ENCODE results near the gene NEURL1B. TPM values are rescaled to one million over a fixed set of nuclear protein-coding genes. Genes with fewer than 3 reads are reported as not detected.
"Not testable (repeated sequence)": the region's sequence is repeated elsewhere in the genome, so short reads cannot be mapped to it uniquely, and the experiment has no call there.

NEURL1B gene
- total RNA-seq, 3 donors from 2014 or later = 0.03 to 0.13 (median 0.05) TPM

- peaks cover 12% of the 10 kb centered on the region for H3K27me3 Mint-ChIP-seq (ENCODE audit: low read depth)
- H3K4me3 Mint-ChIP-seq; H3K9me3 Mint-ChIP-seq; DNase-seq; H3K36me3 Mint-ChIP-seq (ENCODE audit: insufficient read depth); H3K4me1 Mint-ChIP-seq (ENCODE audit: low read depth); ATAC-seq: not testable (repeated sequence)
Observed at GRCh38 chr5:172601576-172601975, 39.5 kb upstream of the NEURL1B start.

DNA sequence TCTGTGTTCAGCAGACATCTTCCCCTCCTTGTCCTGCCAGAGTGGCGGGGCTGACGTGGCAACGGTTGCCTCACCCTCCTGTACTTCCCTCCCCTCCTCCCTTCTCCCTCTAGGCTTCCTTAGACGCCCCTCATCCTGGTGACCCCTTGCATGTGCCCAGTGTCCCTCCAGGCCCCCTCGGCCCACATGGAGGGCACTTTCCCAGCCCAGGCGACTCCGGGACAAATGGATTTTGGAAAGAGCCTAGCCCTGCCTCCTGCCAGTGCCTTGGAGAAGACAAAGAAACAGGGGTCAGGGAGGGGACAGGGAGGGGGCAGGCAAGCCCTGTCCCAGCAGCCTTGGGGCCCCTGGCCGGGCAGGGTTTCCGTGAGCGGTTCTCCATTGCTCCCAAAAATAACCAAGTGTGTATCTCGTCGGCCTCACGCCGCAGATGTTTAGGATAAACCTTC lies 38.3 kb upstream of the NEURL1B start:
- peaks cover 3% of the 10 kb centered on the region for H3K9me3 Mint-ChIP-seq

GRCh38 chr5:172603251-172603806 lies 37.7 kb upstream of the NEURL1B start:
- Mint-ChIP-seq H3K36me3 (ENCODE audit: insufficient read depth) (no peaks in the 10 kb centered on the region), H3K27me3 (ENCODE audit: low read depth) (peaks cover 23% of the 10 kb centered on the region), H3K4me1 (ENCODE audit: low read depth) (no peaks in the 10 kb centered on the region), H3K9me3 (peaks cover 3% of the 10 kb centered on the region), H3K4me3 (no peak overlapping the region)
- ATAC-seq (no peak), DNase-seq (no peak)

More for the DNA sequence above, 38.3 kb upstream of the NEURL1B start:
- ATAC-seq (no peak), DNase-seq (no peak)
- H3K4me3 Mint-ChIP-seq = no peak overlapping the region
- H3K36me3 Mint-ChIP-seq (ENCODE audit: insufficient read depth) = no peaks in the 10 kb centered on the region
- no peaks in the 10 kb centered on the region for H3K4me1 Mint-ChIP-seq (ENCODE audit: low read depth)
- H3K27me3 Mint-ChIP-seq (ENCODE audit: low read depth) = peaks cover 20% of the 10 kb centered on the region

GRCh38 chr5:172605466-172605865 lies 35.6 kb upstream of the NEURL1B start:
- Mint-ChIP-seq H3K4me3 (no peak overlapping the region), H3K4me1 (ENCODE audit: low read depth) (no peaks in the 10 kb centered on the region), H3K27me3 (ENCODE audit: low read depth) (peaks cover 23% of the 10 kb centered on the region), H3K36me3 (ENCODE audit: insufficient read depth) (no peaks in the 10 kb centered on the region), H3K9me3 (peaks cover 3% of the 10 kb centered on the region)
- no peak for DNase-seq
- ATAC-seq = no peak

DNA sequence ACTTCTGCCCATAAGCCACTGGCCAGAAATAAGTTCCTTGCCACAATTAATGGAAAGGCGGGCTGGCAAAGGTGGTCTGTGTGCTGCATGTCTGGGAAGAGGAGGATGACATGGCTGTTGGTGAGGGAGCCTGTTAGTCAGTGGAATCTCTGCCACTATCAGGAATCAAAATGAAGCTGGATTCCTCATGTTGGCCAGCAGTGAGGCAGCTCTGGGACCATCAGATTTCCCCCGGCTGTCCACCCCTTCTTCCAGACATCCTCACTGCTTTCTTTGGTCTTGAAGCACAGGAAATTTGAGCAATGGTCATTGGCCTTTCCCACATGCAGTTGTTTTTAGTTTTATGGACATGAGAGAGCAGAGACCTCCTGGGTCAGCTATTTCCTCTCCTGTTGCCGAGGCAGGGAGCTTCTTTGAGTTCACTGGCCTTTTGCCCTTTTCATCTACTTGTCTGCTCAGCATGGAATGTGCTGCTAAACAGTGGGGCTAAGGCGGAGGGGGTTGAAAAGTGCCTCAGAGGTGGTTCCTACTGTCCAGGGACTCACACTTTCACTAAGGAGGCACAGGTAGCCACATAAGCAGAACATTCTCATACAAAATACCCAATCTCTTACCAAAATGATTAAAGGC lies 34.8 kb upstream of the NEURL1B start:
- H3K4me1 Mint-ChIP-seq (ENCODE audit: low read depth) = no peaks in the 10 kb centered on the region
- H3K9me3 Mint-ChIP-seq = peaks cover 3% of the 10 kb centered on the region
- peaks cover 24% of the 10 kb centered on the region for H3K27me3 Mint-ChIP-seq (ENCODE audit: low read depth)
- H3K4me3 Mint-ChIP-seq = no peak overlapping the region
- no peak for ATAC-seq
- no peaks in the 10 kb centered on the region for H3K36me3 Mint-ChIP-seq (ENCODE audit: insufficient read depth)
- no peak for DNase-seq

- ATAC-seq (no peak), DNase-seq (no peak)
- H3K36me3 Mint-ChIP-seq (ENCODE audit: insufficient read depth) = no peaks in the 10 kb centered on the region
- H3K4me3 Mint-ChIP-seq = no peak overlapping the region
- H3K9me3 Mint-ChIP-seq = peaks cover 3% of the 10 kb centered on the region
- H3K27me3 Mint-ChIP-seq (ENCODE audit: low read depth) = peaks cover 25% of the 10 kb centered on the region
- H3K4me1 Mint-ChIP-seq (ENCODE audit: low read depth) = no peaks in the 10 kb centered on the region
Observed at GRCh38 chr5:172607213-172607793, 33.8 kb upstream of the NEURL1B start.

DNA sequence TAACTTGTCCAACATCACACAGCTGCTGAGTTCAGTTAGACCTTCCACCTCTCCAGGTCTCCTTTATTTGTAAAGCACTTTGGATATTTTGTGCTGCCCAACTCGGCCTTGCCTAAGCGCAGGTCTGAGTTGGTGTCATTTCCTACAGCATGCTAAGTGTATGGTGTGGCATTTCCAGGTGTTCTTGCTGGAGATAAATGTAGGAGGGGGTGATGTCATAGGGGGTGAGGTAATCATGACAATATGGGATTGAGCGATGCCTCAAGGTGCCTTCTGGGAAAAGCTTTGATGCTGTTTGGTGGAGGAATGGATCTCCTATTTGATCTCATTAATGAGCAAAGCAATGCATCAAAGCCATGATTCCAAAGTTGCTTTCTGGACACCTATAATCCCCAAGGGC lies 32.3 kb upstream of the NEURL1B start:
- no peak for ATAC-seq
- Mint-ChIP-seq H3K4me3 (no peak overlapping the region), H3K9me3 (peaks cover 5% of the 10 kb centered on the region), H3K36me3 (ENCODE audit: insufficient read depth) (no peaks in the 10 kb centered on the region), H3K4me1 (ENCODE audit: low read depth) (no peaks in the 10 kb centered on the region), H3K27me3 (ENCODE audit: low read depth) (peaks cover 27% of the 10 kb centered on the region)
- DNase-seq = no peak

DNA sequence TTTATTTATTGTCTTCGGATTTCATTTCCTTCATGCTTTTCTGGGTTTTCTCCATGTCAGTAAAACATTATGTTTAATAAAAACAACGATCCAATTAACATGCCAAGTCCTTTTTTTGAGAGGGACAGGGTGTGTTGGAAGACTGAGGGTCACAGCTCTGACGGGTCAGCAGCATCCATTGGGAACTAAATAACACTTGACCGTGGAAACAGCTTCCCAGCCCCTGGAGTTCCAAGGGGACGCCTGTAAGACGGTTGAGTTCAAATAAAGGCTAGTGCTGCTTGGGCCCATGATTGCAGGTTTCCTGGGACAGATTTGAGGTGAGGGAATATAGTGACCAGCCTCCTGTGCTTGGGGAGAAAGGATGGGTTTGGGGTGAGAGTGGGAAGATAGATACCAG lies 30.4 kb upstream of the NEURL1B start:
- Mint-ChIP-seq H3K4me1 (ENCODE audit: low read depth) (no peaks in the 10 kb centered on the region), H3K36me3 (ENCODE audit: insufficient read depth) (no peaks in the 10 kb centered on the region), H3K4me3 (no peak overlapping the region), H3K9me3 (peaks cover 14% of the 10 kb centered on the region), H3K27me3 (ENCODE audit: low read depth) (peaks cover 23% of the 10 kb centered on the region)
- DNase-seq (no peak), ATAC-seq (no peak)

GRCh38 chr5:172611913-172612312 lies 29.1 kb upstream of the NEURL1B start:
- no peaks in the 10 kb centered on the region for H3K36me3 Mint-ChIP-seq (ENCODE audit: insufficient read depth)
- peaks cover 11% of the 10 kb centered on the region for H3K9me3 Mint-ChIP-seq
- DNase-seq (no peak), ATAC-seq (no peak)
- H3K4me3 Mint-ChIP-seq = no peak overlapping the region
- H3K27me3 Mint-ChIP-seq (ENCODE audit: low read depth) = peaks cover 17% of the 10 kb centered on the region
- H3K4me1 Mint-ChIP-seq (ENCODE audit: low read depth) = no peaks in the 10 kb centered on the region

- Mint-ChIP-seq H3K4me3 (no peak overlapping the region), H3K4me1 (ENCODE audit: low read depth) (no peaks in the 10 kb centered on the region), H3K27me3 (ENCODE audit: low read depth) (peaks cover 11% of the 10 kb centered on the region), H3K36me3 (ENCODE audit: insufficient read depth) (no peaks in the 10 kb centered on the region), H3K9me3 (peaks cover 11% of the 10 kb centered on the region)
- no peak for DNase-seq
- no peak for ATAC-seq
Observed at GRCh38 chr5:172612771-172613170, 28.3 kb upstream of the NEURL1B start.

DNA sequence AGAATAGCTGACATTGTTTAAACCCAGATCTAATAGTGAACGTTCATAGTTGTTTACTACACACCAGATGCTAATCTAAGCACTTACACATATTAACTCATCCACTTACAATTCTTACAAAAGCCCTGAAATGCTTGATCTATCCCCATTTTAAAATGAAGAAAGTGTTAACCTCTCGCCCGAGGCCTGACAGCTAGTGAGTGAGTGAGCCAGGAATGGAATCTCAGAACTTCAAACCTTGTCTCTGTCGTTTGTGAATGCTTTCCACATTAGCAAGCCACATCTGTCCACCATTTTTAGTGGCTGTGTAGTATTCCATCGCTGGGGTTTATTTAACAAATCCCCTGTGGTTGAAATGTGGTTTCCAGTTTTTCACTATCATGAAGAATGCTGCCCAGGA lies 24.9 kb upstream of the NEURL1B start:
- DNase-seq (no peak), ATAC-seq (no peak)
- Mint-ChIP-seq H3K9me3 (peaks cover 11% of the 10 kb centered on the region), H3K4me3 (no peak overlapping the region), H3K36me3 (ENCODE audit: insufficient read depth) (no peaks in the 10 kb centered on the region), H3K4me1 (ENCODE audit: low read depth) (no peaks in the 10 kb centered on the region), H3K27me3 (ENCODE audit: low read depth) (peaks cover 9% of the 10 kb centered on the region)

DNA sequence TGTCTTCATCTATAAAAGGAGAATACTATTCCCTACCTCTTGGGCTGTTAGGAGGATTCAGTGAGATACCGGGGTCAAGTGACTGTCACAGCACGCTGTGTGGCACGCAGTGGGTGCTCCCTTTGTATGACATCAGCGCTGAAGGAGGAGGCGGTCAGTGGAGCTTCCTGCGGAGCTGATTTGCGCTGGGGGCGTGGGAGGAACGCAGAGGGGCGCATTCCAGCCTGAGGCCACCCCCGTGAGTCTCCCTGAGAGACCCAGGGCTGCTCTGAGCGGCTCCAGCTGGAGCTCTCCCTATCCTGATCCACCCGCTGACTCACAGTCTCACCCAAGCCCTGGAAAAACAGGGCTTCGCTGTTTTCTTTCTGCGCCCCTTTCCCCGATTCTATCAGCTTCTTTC lies 24.3 kb upstream of the NEURL1B start:
- DNase-seq (no peak), ATAC-seq (no peak)
- no peak overlapping the region for H3K4me3 Mint-ChIP-seq
- peaks cover 9% of the 10 kb centered on the region for H3K27me3 Mint-ChIP-seq (ENCODE audit: low read depth)
- no peaks in the 10 kb centered on the region for H3K4me1 Mint-ChIP-seq (ENCODE audit: low read depth)
- peaks cover 11% of the 10 kb centered on the region for H3K9me3 Mint-ChIP-seq
- H3K36me3 Mint-ChIP-seq (ENCODE audit: insufficient read depth) = no peaks in the 10 kb centered on the region

- peaks cover 4% of the 10 kb centered on the region for H3K27me3 Mint-ChIP-seq (ENCODE audit: low read depth)
- no peak for ATAC-seq
- no peaks in the 10 kb centered on the region for H3K36me3 Mint-ChIP-seq (ENCODE audit: insufficient read depth)
- no peak overlapping the region for H3K4me3 Mint-ChIP-seq
- DNase-seq = no peak
- H3K9me3 Mint-ChIP-seq = peaks cover 11% of the 10 kb centered on the region
- no peaks in the 10 kb centered on the region for H3K4me1 Mint-ChIP-seq (ENCODE audit: low read depth)
Observed at GRCh38 chr5:172617817-172618216, 23.2 kb upstream of the NEURL1B start.

DNA sequence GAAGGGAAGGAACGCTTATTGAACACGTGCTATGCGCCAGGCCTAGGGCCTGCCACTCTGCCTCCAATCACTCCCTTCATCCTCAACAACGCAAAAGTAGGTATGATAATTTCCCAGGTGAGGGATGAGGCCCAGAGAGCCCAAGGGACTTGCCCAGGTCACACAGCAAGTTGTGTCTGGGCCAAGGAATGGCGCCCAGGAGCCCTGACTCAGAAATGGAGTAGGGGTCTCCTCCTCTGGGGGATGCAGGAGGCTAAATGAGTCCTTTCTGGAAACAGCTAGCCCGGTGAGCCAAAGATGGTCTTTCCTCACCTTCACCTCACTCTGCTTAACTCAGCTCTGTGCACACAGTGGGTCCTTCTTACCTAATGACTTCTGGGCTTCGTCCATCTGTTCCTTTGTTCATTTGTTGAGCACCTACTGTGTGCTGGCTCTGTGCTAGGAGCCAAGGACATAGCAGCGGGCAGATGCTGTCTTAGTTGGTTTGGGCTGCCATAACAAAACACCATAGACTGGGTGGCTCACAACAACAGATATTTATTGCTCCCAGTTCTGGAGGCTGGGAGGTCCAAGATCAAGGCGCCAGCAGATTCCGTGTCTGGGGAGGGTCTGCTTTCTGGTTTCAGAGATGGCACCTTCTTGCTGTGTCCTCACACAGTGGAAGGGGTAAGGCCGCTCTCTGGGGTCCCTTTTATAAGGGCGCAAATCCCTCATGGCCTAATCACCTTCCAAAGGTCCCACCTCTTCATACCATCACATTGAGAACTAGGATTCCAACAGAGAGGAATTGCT lies 22.3 kb upstream of the NEURL1B start:
- H3K4me1 Mint-ChIP-seq (ENCODE audit: low read depth) = no peaks in the 10 kb centered on the region
- ATAC-seq (no peak), DNase-seq (no peak)
- H3K9me3 Mint-ChIP-seq = peaks cover 9% of the 10 kb centered on the region
- no peaks in the 10 kb centered on the region for H3K36me3 Mint-ChIP-seq (ENCODE audit: insufficient read depth)
- no peak overlapping the region for H3K4me3 Mint-ChIP-seq
- peaks cover 4% of the 10 kb centered on the region for H3K27me3 Mint-ChIP-seq (ENCODE audit: low read depth)

Data from activated T-cell treated with anti-CD3 and anti-CD28 coated beads, Interleukin-2, amount 50 U/mL, for 4 hours (primary cell).